ENCODE data around the gene BTBD9.
"Not testable (repeated sequence)": the region's sequence is repeated elsewhere in the genome, so short reads cannot be mapped to it uniquely, and the experiment has no call there.

Gene BTBD9

GRCh38 chr6:38432079-38432478, 207.7 kb downstream of the BTBD9 start:
- Mint-ChIP-seq H3K9me3 (no peaks in the 10 kb centered on the region), H3K27me3 (ENCODE audit: low read depth) (no peaks in the 10 kb centered on the region), H3K27ac (no peak overlapping the region), H3K4me3 (no peak overlapping the region), H3K36me3 (ENCODE audit: low read depth) (no peaks in the 10 kb centered on the region), H3K4me1 (ENCODE audit: low read depth) (peaks cover 6% of the 10 kb centered on the region)

- H3K4me1 Mint-ChIP-seq (ENCODE audit: low read depth): no peaks in the 10 kb centered on the region
Observed at GRCh38 chr6:38429546-38429945, 210.2 kb downstream of the BTBD9 start.

GRCh38 chr6:38427492-38428210, 212.1 kb downstream of the BTBD9 start:
- Mint-ChIP-seq H3K36me3 (ENCODE audit: low read depth) (no peaks in the 10 kb centered on the region), H3K4me1 (ENCODE audit: low read depth) (no peaks in the 10 kb centered on the region), H3K27ac (no peak overlapping the region), H3K27me3 (ENCODE audit: low read depth) (no peaks in the 10 kb centered on the region), H3K4me3 (no peak overlapping the region), H3K9me3 (no peaks in the 10 kb centered on the region)

More at GRCh38 chr6:38429546-38429945, 210.2 kb downstream of the BTBD9 start:
- no peak overlapping the region for H3K27ac Mint-ChIP-seq
- no peak overlapping the region for H3K4me3 Mint-ChIP-seq
- H3K36me3 Mint-ChIP-seq (ENCODE audit: low read depth): no peaks in the 10 kb centered on the region
- no peaks in the 10 kb centered on the region for H3K27me3 Mint-ChIP-seq (ENCODE audit: low read depth)
- H3K9me3 Mint-ChIP-seq: no peaks in the 10 kb centered on the region

GRCh38 chr6:38425788-38426488, 213.8 kb downstream of the BTBD9 start:
- not testable (repeated sequence) for H3K36me3 Mint-ChIP-seq (ENCODE audit: low read depth); H3K27ac Mint-ChIP-seq; H3K4me3 Mint-ChIP-seq; H3K27me3 Mint-ChIP-seq (ENCODE audit: low read depth); H3K4me1 Mint-ChIP-seq (ENCODE audit: low read depth); H3K9me3 Mint-ChIP-seq

GRCh38 chr6:38423746-38424145, 216.0 kb downstream of the BTBD9 start:
- H3K27me3 Mint-ChIP-seq (ENCODE audit: low read depth): no peaks in the 10 kb centered on the region
- H3K9me3 Mint-ChIP-seq: no peaks in the 10 kb centered on the region
- H3K4me3 Mint-ChIP-seq: no peak overlapping the region
- H3K36me3 Mint-ChIP-seq (ENCODE audit: low read depth): no peaks in the 10 kb centered on the region
- no peaks in the 10 kb centered on the region for H3K4me1 Mint-ChIP-seq (ENCODE audit: low read depth)
- no peak overlapping the region for H3K27ac Mint-ChIP-seq

GRCh38 chr6:38420207-38420606, 219.5 kb downstream of the BTBD9 start:
- no peaks in the 10 kb centered on the region for H3K36me3 Mint-ChIP-seq (ENCODE audit: low read depth)
- no peaks in the 10 kb centered on the region for H3K27me3 Mint-ChIP-seq (ENCODE audit: low read depth)
- H3K4me3 Mint-ChIP-seq: no peak overlapping the region

GRCh38 chr6:38417521-38417920, 222.2 kb downstream of the BTBD9 start:
- Mint-ChIP-seq H3K36me3 (ENCODE audit: low read depth) (no peaks in the 10 kb centered on the region), H3K4me3 (no peak overlapping the region), H3K4me1 (ENCODE audit: low read depth) (peaks cover 1% of the 10 kb centered on the region), H3K27ac (no peak overlapping the region), H3K9me3 (no peaks in the 10 kb centered on the region), H3K27me3 (ENCODE audit: low read depth) (no peaks in the 10 kb centered on the region)

More at GRCh38 chr6:38420207-38420606, 219.5 kb downstream of the BTBD9 start:
- Mint-ChIP-seq H3K27ac (no peak overlapping the region), H3K9me3 (no peaks in the 10 kb centered on the region), H3K4me1 (ENCODE audit: low read depth) (peaks cover 1% of the 10 kb centered on the region)

GRCh38 chr6:38415231-38416005, 224.3 kb downstream of the BTBD9 start:
- Mint-ChIP-seq H3K9me3 (no peaks in the 10 kb centered on the region), H3K4me1 (ENCODE audit: low read depth) (peaks cover 1% of the 10 kb centered on the region), H3K4me3 (no peak overlapping the region), H3K27me3 (ENCODE audit: low read depth) (no peaks in the 10 kb centered on the region), H3K27ac (no peak overlapping the region), H3K36me3 (ENCODE audit: low read depth) (no peaks in the 10 kb centered on the region)

GRCh38 chr6:38413102-38413800, 226.5 kb downstream of the BTBD9 start:
- Mint-ChIP-seq H3K9me3 (no peaks in the 10 kb centered on the region), H3K27ac (no peak overlapping the region), H3K27me3 (ENCODE audit: low read depth) (no peaks in the 10 kb centered on the region), H3K36me3 (ENCODE audit: low read depth) (no peaks in the 10 kb centered on the region), H3K4me3 (no peak overlapping the region), H3K4me1 (ENCODE audit: low read depth) (peaks cover 1% of the 10 kb centered on the region)

GRCh38 chr6:38407192-38407591, 232.5 kb downstream of the BTBD9 start:
- Mint-ChIP-seq H3K4me3 (no peak overlapping the region), H3K4me1 (ENCODE audit: low read depth) (peaks cover 3% of the 10 kb centered on the region), H3K27me3 (ENCODE audit: low read depth) (no peaks in the 10 kb centered on the region), H3K27ac (no peak overlapping the region), H3K9me3 (no peaks in the 10 kb centered on the region), H3K36me3 (ENCODE audit: low read depth) (no peaks in the 10 kb centered on the region)

GRCh38 chr6:38406096-38406495, 233.6 kb downstream of the BTBD9 start:
- H3K27ac Mint-ChIP-seq: no peak overlapping the region
- H3K9me3 Mint-ChIP-seq: no peaks in the 10 kb centered on the region
- H3K27me3 Mint-ChIP-seq (ENCODE audit: low read depth): no peaks in the 10 kb centered on the region
- H3K4me3 Mint-ChIP-seq: no peak overlapping the region
- peaks cover 3% of the 10 kb centered on the region for H3K4me1 Mint-ChIP-seq (ENCODE audit: low read depth)
- H3K36me3 Mint-ChIP-seq (ENCODE audit: low read depth): no peaks in the 10 kb centered on the region

- no peaks in the 10 kb centered on the region for H3K36me3 Mint-ChIP-seq (ENCODE audit: low read depth)
- H3K27ac Mint-ChIP-seq: no peak overlapping the region
- peaks cover 3% of the 10 kb centered on the region for H3K4me1 Mint-ChIP-seq (ENCODE audit: low read depth)
- no peak overlapping the region for H3K4me3 Mint-ChIP-seq
- H3K9me3 Mint-ChIP-seq: no peaks in the 10 kb centered on the region
- H3K27me3 Mint-ChIP-seq (ENCODE audit: low read depth): no peaks in the 10 kb centered on the region
Observed at GRCh38 chr6:38404900-38405556, 234.7 kb downstream of the BTBD9 start.

GRCh38 chr6:38404355-38404754, 235.4 kb downstream of the BTBD9 start:
- H3K4me1 Mint-ChIP-seq (ENCODE audit: low read depth): peaks cover 3% of the 10 kb centered on the region
- no peaks in the 10 kb centered on the region for H3K27me3 Mint-ChIP-seq (ENCODE audit: low read depth)
- no peaks in the 10 kb centered on the region for H3K9me3 Mint-ChIP-seq
- no peaks in the 10 kb centered on the region for H3K36me3 Mint-ChIP-seq (ENCODE audit: low read depth)
- H3K4me3 Mint-ChIP-seq: no peak overlapping the region
- H3K27ac Mint-ChIP-seq: no peak overlapping the region

GRCh38 chr6:38403548-38403947, 236.2 kb downstream of the BTBD9 start:
- no peak overlapping the region for H3K27ac Mint-ChIP-seq
- H3K27me3 Mint-ChIP-seq (ENCODE audit: low read depth): no peaks in the 10 kb centered on the region
- no peaks in the 10 kb centered on the region for H3K9me3 Mint-ChIP-seq
- no peak overlapping the region for H3K4me3 Mint-ChIP-seq
- H3K36me3 Mint-ChIP-seq (ENCODE audit: low read depth): no peaks in the 10 kb centered on the region
- H3K4me1 Mint-ChIP-seq (ENCODE audit: low read depth): peaks cover 3% of the 10 kb centered on the region

All from T-helper 1 cell treated with Interleukin-12 subunit alpha and Interleukin-12 subunit beta and Interleukin-4 antibody, amounts not matched to agents 30 μg/mL and 1 μg/mL, for 36 hours (primary cell).